Measurements from ENCODE around the gene FHIP1B. TPM values are rescaled to one million over a fixed set of nuclear protein-coding genes. Genes with fewer than 3 reads are reported as not detected.
"Not testable (repeated sequence)": the region's sequence is repeated elsewhere in the genome, so short reads cannot be mapped to it uniquely, and the experiment has no call there.

FHIP1B gene
- total RNA-seq, 2 donors from 2014 or later, result 27.6 to 33.8 TPM

- Mint-ChIP-seq H3K27ac (no peak overlapping the region), H3K27me3 (peaks cover 6% of the 10 kb centered on the region), H3K4me1 (no peaks in the 10 kb centered on the region), H3K36me3 (ENCODE audit: low read depth) (no peaks in the 10 kb centered on the region), H3K4me3 (no peak overlapping the region)
- ATAC-seq (no peak), DNase-seq (no peak)
- H3K9me3 ChIP-seq (ENCODE audit: control insufficient read depth, low read length, poor library complexity, severe bottlenecking), result no peaks in the 10 kb centered on the region
Measured at GRCh38 chr11:6251990-6252473, 17.6 kb upstream of the FHIP1B start.

- H3K27me3 Mint-ChIP-seq, result peaks cover 6% of the 10 kb centered on the region
- peak; percentile 84 for ATAC-seq
- no peaks in the 10 kb centered on the region for H3K36me3 Mint-ChIP-seq (ENCODE audit: low read depth)
Measured at GRCh38 chr11:6251120-6251733, 16.8 kb upstream of the FHIP1B start.

GRCh38 chr11:6249770-6250555 lies 15.5 kb upstream of the FHIP1B start:
- ATAC-seq, result no peak
- peaks cover 11% of the 10 kb centered on the region for H3K27me3 Mint-ChIP-seq
- H3K4me3 Mint-ChIP-seq, result no peak overlapping the region
- no peaks in the 10 kb centered on the region for H3K4me1 Mint-ChIP-seq
- H3K27ac Mint-ChIP-seq, result no peak overlapping the region
- no peaks in the 10 kb centered on the region for H3K9me3 ChIP-seq (ENCODE audit: control insufficient read depth, low read length, poor library complexity, severe bottlenecking)
- no peak for DNase-seq
- H3K36me3 Mint-ChIP-seq (ENCODE audit: low read depth), result no peaks in the 10 kb centered on the region

More at GRCh38 chr11:6251120-6251733, 16.8 kb upstream of the FHIP1B start:
- no peaks in the 10 kb centered on the region for H3K4me1 Mint-ChIP-seq
- DNase-seq, result peak in 1 of 3 donors; percentile 30
- H3K9me3 ChIP-seq (ENCODE audit: control insufficient read depth, low read length, poor library complexity, severe bottlenecking), result no peaks in the 10 kb centered on the region
- no peak overlapping the region for H3K4me3 Mint-ChIP-seq
- H3K27ac Mint-ChIP-seq, result no peak overlapping the region

GRCh38 chr11:6248897-6249296 lies 14.5 kb upstream of the FHIP1B start:
- ATAC-seq; H3K4me3 Mint-ChIP-seq; DNase-seq; H3K27ac Mint-ChIP-seq; H3K4me1 Mint-ChIP-seq; H3K36me3 Mint-ChIP-seq (ENCODE audit: low read depth); H3K9me3 ChIP-seq (ENCODE audit: control insufficient read depth, low read length, poor library complexity, severe bottlenecking): not testable (repeated sequence)
- H3K27me3 Mint-ChIP-seq, result peaks cover 17% of the 10 kb centered on the region

- no peaks in the 10 kb centered on the region for H3K4me1 Mint-ChIP-seq
- no peaks in the 10 kb centered on the region for H3K9me3 ChIP-seq (ENCODE audit: control insufficient read depth, low read length, poor library complexity, severe bottlenecking)
- H3K4me3 Mint-ChIP-seq, result no peak overlapping the region
- no peak overlapping the region for H3K27ac Mint-ChIP-seq
- H3K36me3 Mint-ChIP-seq (ENCODE audit: low read depth), result no peaks in the 10 kb centered on the region
- H3K27me3 Mint-ChIP-seq, result peaks cover 23% of the 10 kb centered on the region
- ATAC-seq (no peak), DNase-seq (no peak)
Measured at GRCh38 chr11:6248248-6248647, 13.8 kb upstream of the FHIP1B start.

- no peaks in the 10 kb centered on the region for H3K9me3 ChIP-seq (ENCODE audit: control insufficient read depth, low read length, poor library complexity, severe bottlenecking)
- Mint-ChIP-seq H3K4me1 (no peaks in the 10 kb centered on the region), H3K27ac (no peak overlapping the region), H3K27me3 (peaks cover 38% of the 10 kb centered on the region), H3K36me3 (ENCODE audit: low read depth) (peaks cover 2% of the 10 kb centered on the region), H3K4me3 (no peak overlapping the region)
- DNase-seq, result no peak
- ATAC-seq, result no peak
Measured at GRCh38 chr11:6245536-6245935, 11.1 kb upstream of the FHIP1B start.

GRCh38 chr11:6241316-6241715 lies 6.9 kb upstream of the FHIP1B start:
- ATAC-seq (no peak), DNase-seq (no peak)
- Mint-ChIP-seq H3K4me3 (no peak overlapping the region), H3K4me1 (no peaks in the 10 kb centered on the region), H3K27me3 (peaks cover 40% of the 10 kb centered on the region), H3K36me3 (ENCODE audit: low read depth) (peaks cover 2% of the 10 kb centered on the region), H3K27ac (no peak overlapping the region)
- no peaks in the 10 kb centered on the region for H3K9me3 ChIP-seq (ENCODE audit: control insufficient read depth, low read length, poor library complexity, severe bottlenecking)

- H3K4me3 Mint-ChIP-seq, result no peak overlapping the region
- H3K27me3 Mint-ChIP-seq, result peaks cover 40% of the 10 kb centered on the region
- H3K36me3 Mint-ChIP-seq (ENCODE audit: low read depth), result peaks cover 2% of the 10 kb centered on the region
- H3K9me3 ChIP-seq (ENCODE audit: control insufficient read depth, low read length, poor library complexity, severe bottlenecking), result no peaks in the 10 kb centered on the region
- no peaks in the 10 kb centered on the region for H3K4me1 Mint-ChIP-seq
- no peak for ATAC-seq
- no peak overlapping the region for H3K27ac Mint-ChIP-seq
- no peak for DNase-seq
Measured at GRCh38 chr11:6240781-6241180, 6.3 kb upstream of the FHIP1B start.

- ATAC-seq (no peak), DNase-seq (no peak)
- H3K36me3 Mint-ChIP-seq (ENCODE audit: low read depth), result peaks cover 2% of the 10 kb centered on the region
- H3K27me3 Mint-ChIP-seq, result peaks cover 37% of the 10 kb centered on the region
- peaks cover 3% of the 10 kb centered on the region for H3K4me1 Mint-ChIP-seq
- no peak overlapping the region for H3K27ac Mint-ChIP-seq
- no peaks in the 10 kb centered on the region for H3K9me3 ChIP-seq (ENCODE audit: control insufficient read depth, low read length, poor library complexity, severe bottlenecking)
- no peak overlapping the region for H3K4me3 Mint-ChIP-seq
Measured at GRCh38 chr11:6240139-6240538, 5.7 kb upstream of the FHIP1B start.

GRCh38 chr11:6238902-6239301 lies 4.5 kb upstream of the FHIP1B start, which contains the start of gene CNGA4:
CNGA4 (plus strand) TSS chr11:6239089; CDS start chr11:6239207, 118 bp downstream.
- DNase-seq (no peak), ATAC-seq (no peak)
- Mint-ChIP-seq H3K27me3 (peaks cover 30% of the 10 kb centered on the region), H3K4me1 (peaks cover 10% of the 10 kb centered on the region), H3K27ac (no peak within 1 kb of the TSS), H3K4me3 (no peak within 1 kb of the TSS), H3K36me3 (ENCODE audit: low read depth) (peaks cover 2% of the 10 kb centered on the region)
- no peaks in the 10 kb centered on the region for H3K9me3 ChIP-seq (ENCODE audit: control insufficient read depth, low read length, poor library complexity, severe bottlenecking)

- Mint-ChIP-seq H3K4me1 (peaks cover 16% of the 10 kb centered on the region), H3K27me3 (peaks cover 19% of the 10 kb centered on the region), H3K4me3 (no peak overlapping the region), H3K36me3 (ENCODE audit: low read depth) (peaks cover 2% of the 10 kb centered on the region), H3K27ac (no peak overlapping the region)
- H3K9me3 ChIP-seq (ENCODE audit: control insufficient read depth, low read length, poor library complexity, severe bottlenecking), result no peaks in the 10 kb centered on the region
- DNase-seq (no peak), ATAC-seq (no peak)
Measured at GRCh38 chr11:6237761-6238302, 3.4 kb upstream of the FHIP1B start.

GRCh38 chr11:6237266-6237665 lies 2.8 kb upstream of the FHIP1B start:
- H3K9me3 ChIP-seq (ENCODE audit: control insufficient read depth, low read length, poor library complexity, severe bottlenecking), result no peaks in the 10 kb centered on the region
- DNase-seq (no peak), ATAC-seq (no peak)
- peaks cover 14% of the 10 kb centered on the region for H3K27me3 Mint-ChIP-seq
- no peak overlapping the region for H3K4me3 Mint-ChIP-seq
- peaks cover 2% of the 10 kb centered on the region for H3K36me3 Mint-ChIP-seq (ENCODE audit: low read depth)
- peaks cover 18% of the 10 kb centered on the region for H3K4me1 Mint-ChIP-seq
- H3K27ac Mint-ChIP-seq, result no peak overlapping the region

GRCh38 chr11:6233984-6234386 lies 451 bp downstream of the FHIP1B start:
- Mint-ChIP-seq H3K27me3 (no peaks in the 10 kb centered on the region), H3K4me3 (peak overlapping the region; percentile 98), H3K4me1 (peaks cover 44% of the 10 kb centered on the region), H3K27ac (no peak overlapping the region), H3K36me3 (ENCODE audit: low read depth) (peaks cover 2% of the 10 kb centered on the region)
- DNase-seq (no peak), ATAC-seq (no peak)
- no peaks in the 10 kb centered on the region for H3K9me3 ChIP-seq (ENCODE audit: control insufficient read depth, low read length, poor library complexity, severe bottlenecking)

Measured in T-helper 17 cell (primary cell).